Occipital lobe (tissue), 2 donors: ENCODE measurements around the gene RNF133. TPM values are rescaled to one million over a fixed set of nuclear protein-coding genes. Genes with fewer than 3 reads are reported as not detected.

Experiments used
- small RNA-seq: library from RNA; depleted of rRNA; stranded (forward); fragments of <200 nt; gene quantifications from one replicate; pipeline ENCODE3, GENCODE V24; 2014
- total RNA-seq: library from RNA; depleted of rRNA; stranded (reverse); fragments of >200 nt; gene quantifications from one replicate; pipeline ENCODE4 v1.2.3, GENCODE V29; 2014

Gene RNF133
- total RNA-seq, 1 donor from 2014 or later, result 0.47 TPM

Small RNA genes lying within 50 kb of the gene (small RNA-seq; reads per million reads assigned to genes)
- not detected for gene AC006463.1

Other genes with a start within 250 kb of the RNF133 start
- gene RNF148, start 3.8 kb upstream of the RNF133 start, total RNA-seq, result 0.78 TPM
- gene CADPS2, start 187.3 kb upstream of the RNF133 start, total RNA-seq, result 20.9 TPM